Activated CD8-positive, alpha-beta memory T cell treated with anti-CD3 and anti-CD28 coated beads, Interleukin-2, amount 50 U/mL, for 24 hours (primary cell): ENCODE data around the gene OR6Q1.

ENCODE experiments used
- DNase-seq: peaks from one replicate; pipeline ENCODE4 v3.0.0-alpha.2; 2020; ENCODE audit errors: extremely low read depth

Gene OR6Q1

GRCh38 chr11:58058276-58059006, 27.7 kb downstream of the OR6Q1 start:
- DNase-seq: no peak

- DNase-seq: no peak
These were observed 28.2 kb downstream of the OR6Q1 start for GRCh38 chr11:58059007-58059350.

- DNase-seq: no peak
These were observed 29.8 kb downstream of the OR6Q1 start for GRCh38 chr11:58060535-58060934.

- DNase-seq: no peak
These were observed 30.4 kb downstream of the OR6Q1 start for GRCh38 chr11:58060939-58061672.

GRCh38 chr11:58061813-58062212, 31.1 kb downstream of the OR6Q1 start:
- DNase-seq: no peak

GRCh38 chr11:58067685-58068084, 36.9 kb downstream of the OR6Q1 start:
- no peak for DNase-seq

GRCh38 chr11:58068655-58069054, 37.9 kb downstream of the OR6Q1 start:
- no peak for DNase-seq

GRCh38 chr11:58070585-58070984, 39.8 kb downstream of the OR6Q1 start:
- no peak for DNase-seq

- DNase-seq: no peak
These were observed 45.0 kb downstream of the OR6Q1 start for GRCh38 chr11:58075781-58076180.
